ENCODE results near the gene CD72.

The CD72 gene

GRCh38 chr9:35653611-35654010 is 35.4 kb upstream of the CD72 start:
- H3K4me3 ChIP-seq (ENCODE audit: low read depth in 1 of 2, low read length in 1 of 2) = no peak overlapping the region
- no peak for TF ChIP-seq CTCF (IDR thresholded peaks at IDR 0.05)
- H3K27ac ChIP-seq = no peak overlapping the region
- H3K27me3 ChIP-seq = no peaks in the 10 kb centered on the region
- no peaks in the 10 kb centered on the region for H3K9me3 ChIP-seq
- H3K36me3 ChIP-seq = no peaks in the 10 kb centered on the region
- H3K4me1 ChIP-seq (ENCODE audit: control insufficient read depth in 1 of 2, insufficient read depth in 1 of 2, low read depth in 1 of 2, low read length in 1 of 2) = peaks cover 19 to 21% of the 10 kb centered on the region in 2 experiments

GRCh38 chr9:35652829-35653209 is 34.6 kb upstream of the CD72 start:
- Histone ChIP-seq H3K4me1 (ENCODE audit: control insufficient read depth in 1 of 2, insufficient read depth in 1 of 2, low read depth in 1 of 2, low read length in 1 of 2) (peaks cover 15% of the 10 kb centered on the region in 2 experiments), H3K36me3 (no peaks in the 10 kb centered on the region), H3K27ac (no peak overlapping the region), H3K27me3 (no peaks in the 10 kb centered on the region), H3K4me3 (ENCODE audit: low read depth in 1 of 2, low read length in 1 of 2) (no peak overlapping the region), H3K9me3 (no peaks in the 10 kb centered on the region)
- no peak for TF ChIP-seq CTCF (IDR thresholded peaks at IDR 0.05)

GRCh38 chr9:35651956-35652828 is 34.0 kb upstream of the CD72 start:
- no peak overlapping the region for H3K27ac ChIP-seq

GRCh38 chr9:35650341-35651158 is 32.3 kb upstream of the CD72 start, which contains the start of gene SIT1:
SIT1 (minus strand) TSS chr9:35650931; CDS start chr9:35650853, 78 bp downstream.
- Histone ChIP-seq H3K36me3 (no peaks in the 10 kb centered on the region), H3K4me1 (ENCODE audit: control insufficient read depth in 1 of 2, insufficient read depth in 1 of 2, low read depth in 1 of 2, low read length in 1 of 2) (peaks cover 16 to 18% of the 10 kb centered on the region in 2 experiments), H3K4me3 (ENCODE audit: low read depth in 1 of 2, low read length in 1 of 2) (no peak within 1 kb of the TSS), H3K9me3 (no peaks in the 10 kb centered on the region), H3K27me3 (no peaks in the 10 kb centered on the region), H3K27ac (no peak within 1 kb of the TSS)
- TF ChIP-seq CTCF (IDR thresholded peaks at IDR 0.05) = no peak

More at GRCh38 chr9:35651956-35652828, 34.0 kb upstream of the CD72 start:
- no peak overlapping the region for H3K4me3 ChIP-seq (ENCODE audit: low read depth in 1 of 2, low read length in 1 of 2)
- no peaks in the 10 kb centered on the region for H3K9me3 ChIP-seq
- H3K36me3 ChIP-seq = no peaks in the 10 kb centered on the region
- no peak for TF ChIP-seq CTCF (IDR thresholded peaks at IDR 0.05)
- H3K27me3 ChIP-seq = no peaks in the 10 kb centered on the region
- peaks cover 12% of the 10 kb centered on the region in 2 experiments for H3K4me1 ChIP-seq (ENCODE audit: control insufficient read depth in 1 of 2, insufficient read depth in 1 of 2, low read depth in 1 of 2, low read length in 1 of 2)

GRCh38 chr9:35649431-35650340 is 31.5 kb upstream of the CD72 start:
- no peak overlapping the region for H3K4me3 ChIP-seq (ENCODE audit: low read depth in 1 of 2, low read length in 1 of 2)

More at GRCh38 chr9:35649431-35650340, 31.5 kb upstream of the CD72 start:
- TF ChIP-seq CTCF (IDR thresholded peaks at IDR 0.05) = no peak
- Histone ChIP-seq H3K27ac (no peak overlapping the region), H3K9me3 (no peaks in the 10 kb centered on the region), H3K4me1 (ENCODE audit: control insufficient read depth in 1 of 2, insufficient read depth in 1 of 2, low read depth in 1 of 2, low read length in 1 of 2) (peaks cover 16 to 18% of the 10 kb centered on the region in 2 experiments), H3K36me3 (no peaks in the 10 kb centered on the region), H3K27me3 (no peaks in the 10 kb centered on the region)

Measured in neutrophil (primary cell).